Nephron progenitor cell (in vitro differentiated cells): Measurements from ENCODE around the gene PHACTR4.
"Not testable (repeated sequence)": the region's sequence is repeated elsewhere in the genome, so short reads cannot be mapped to it uniquely, and the experiment has no call there.

Experiments
- DNase-seq: peaks from one replicate; pipeline ENCODE4 v3.0.0; 2021
- H3K27ac Mint-ChIP-seq: 2 replicates; pipeline ENCODE4 v1.8.0; 2021; ENCODE audit warnings: mild to moderate bottlenecking, moderate library complexity, mixed read lengths
- H3K27me3 Mint-ChIP-seq: 2 replicates; pipeline ENCODE4 v1.8.0; 2021; ENCODE audit warnings: mild to moderate bottlenecking, low read depth, mixed read lengths; ENCODE audit not compliant: poor library complexity
- H3K36me3 Mint-ChIP-seq: 2 replicates; pipeline ENCODE4 v1.8.0; 2021; ENCODE audit warnings: low read depth, mixed read lengths
- H3K4me1 Mint-ChIP-seq: 2 replicates; pipeline ENCODE4 v1.8.0; 2021; ENCODE audit warnings: mixed read lengths
- H3K4me3 Mint-ChIP-seq: 2 replicates; pipeline ENCODE4 v1.8.0; 2021; ENCODE audit warnings: mild to moderate bottlenecking, moderate library complexity, mixed read lengths
- H3K9me3 Mint-ChIP-seq: 2 replicates; pipeline ENCODE4 v1.8.0; 2021; ENCODE audit warnings: mild to moderate bottlenecking, moderate library complexity, mixed read lengths
- TF ChIP-seq, protein P1 (sequence below): fragments of 200-600 bp; sonication (generic); IDR thresholded peaks from 2 replicates; pipeline ENCODE4 v1.5.0; 2021; ENCODE audit warnings: antibody characterized with exemption

PHACTR4 gene

DNA sequence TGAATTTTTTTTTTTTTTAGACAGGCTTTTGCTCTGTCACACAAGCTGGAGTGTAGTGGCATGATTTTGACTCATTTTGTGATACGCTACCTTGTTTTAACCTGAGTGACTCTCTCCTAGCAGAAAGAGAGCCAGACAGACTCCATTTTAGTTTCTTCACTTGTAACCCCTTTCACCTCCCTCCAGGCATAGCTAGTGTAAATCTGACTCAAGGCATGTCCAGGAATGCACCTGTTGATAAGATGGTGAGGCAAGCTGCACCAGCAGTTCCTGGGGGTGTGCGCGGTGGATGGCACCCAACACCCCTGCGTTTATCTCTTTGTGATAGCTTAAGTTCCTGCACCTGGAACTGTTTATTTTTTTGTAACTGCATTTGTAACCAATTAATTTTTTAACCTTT lies 4.7 kb upstream of the PHACTR4 start:
- Mint-ChIP-seq H3K27ac (no peak overlapping the region), H3K36me3 (no peaks in the 10 kb centered on the region), H3K4me3 (no peak overlapping the region), H3K27me3 (peaks cover 7% of the 10 kb centered on the region), H3K9me3 (no peaks in the 10 kb centered on the region), H3K4me1 (peaks cover 6% of the 10 kb centered on the region)
- TF ChIP-seq, protein P1, sequence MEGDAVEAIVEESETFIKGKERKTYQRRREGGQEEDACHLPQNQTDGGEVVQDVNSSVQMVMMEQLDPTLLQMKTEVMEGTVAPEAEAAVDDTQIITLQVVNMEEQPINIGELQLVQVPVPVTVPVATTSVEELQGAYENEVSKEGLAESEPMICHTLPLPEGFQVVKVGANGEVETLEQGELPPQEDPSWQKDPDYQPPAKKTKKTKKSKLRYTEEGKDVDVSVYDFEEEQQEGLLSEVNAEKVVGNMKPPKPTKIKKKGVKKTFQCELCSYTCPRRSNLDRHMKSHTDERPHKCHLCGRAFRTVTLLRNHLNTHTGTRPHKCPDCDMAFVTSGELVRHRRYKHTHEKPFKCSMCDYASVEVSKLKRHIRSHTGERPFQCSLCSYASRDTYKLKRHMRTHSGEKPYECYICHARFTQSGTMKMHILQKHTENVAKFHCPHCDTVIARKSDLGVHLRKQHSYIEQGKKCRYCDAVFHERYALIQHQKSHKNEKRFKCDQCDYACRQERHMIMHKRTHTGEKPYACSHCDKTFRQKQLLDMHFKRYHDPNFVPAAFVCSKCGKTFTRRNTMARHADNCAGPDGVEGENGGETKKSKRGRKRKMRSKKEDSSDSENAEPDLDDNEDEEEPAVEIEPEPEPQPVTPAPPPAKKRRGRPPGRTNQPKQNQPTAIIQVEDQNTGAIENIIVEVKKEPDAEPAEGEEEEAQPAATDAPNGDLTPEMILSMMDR = no peak
- no peak for DNase-seq

DNA sequence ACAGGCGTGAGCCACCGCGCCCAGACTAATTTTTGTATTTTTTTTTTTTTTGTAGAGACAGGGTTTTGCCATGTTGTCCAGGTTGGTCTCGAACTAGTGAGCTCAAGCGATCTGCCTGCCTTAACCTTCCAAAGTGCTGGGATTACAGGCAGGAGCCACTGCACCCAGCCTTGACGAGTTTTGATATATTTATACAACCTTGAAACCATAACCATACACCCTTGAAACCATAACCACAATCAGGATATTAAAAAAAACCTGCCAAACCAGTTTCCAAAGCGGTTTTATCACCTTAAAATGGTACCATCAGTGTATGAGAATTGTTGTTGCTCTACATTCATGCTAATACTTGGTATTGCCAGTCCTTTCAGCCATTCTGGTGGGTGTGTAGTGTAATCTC lies 3.7 kb upstream of the PHACTR4 start:
- Mint-ChIP-seq H3K27ac (no peak overlapping the region), H3K4me3 (no peak overlapping the region), H3K4me1 (peaks cover 12% of the 10 kb centered on the region), H3K9me3 (no peaks in the 10 kb centered on the region), H3K27me3 (peaks cover 7% of the 10 kb centered on the region), H3K36me3 (no peaks in the 10 kb centered on the region)
- no peak for DNase-seq
- TF ChIP-seq, protein P1 = no peak

DNA sequence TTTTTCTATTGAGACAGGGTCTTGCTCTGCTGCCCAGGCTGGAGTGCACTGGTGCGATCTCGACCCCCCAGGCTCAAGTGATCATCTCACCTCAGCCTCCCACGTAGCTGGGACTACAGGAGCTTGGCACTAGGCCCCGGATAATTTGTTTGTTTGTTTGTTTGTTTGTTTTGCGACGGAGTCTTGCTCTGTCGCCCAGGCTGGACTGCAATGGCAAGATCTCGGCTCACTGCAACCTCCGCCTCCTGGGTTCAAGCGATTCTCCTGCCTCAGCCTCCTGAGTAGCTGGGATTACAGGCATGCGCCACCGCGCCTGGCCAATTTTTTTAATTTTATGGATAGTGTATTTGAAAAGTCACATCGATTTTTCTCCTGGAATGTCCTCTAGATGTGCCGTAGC lies 932 bp upstream of the PHACTR4 start:
- DNase-seq, H3K36me3 Mint-ChIP-seq, H3K27ac Mint-ChIP-seq, H3K9me3 Mint-ChIP-seq, H3K27me3 Mint-ChIP-seq: not testable (repeated sequence)
- H3K4me1 Mint-ChIP-seq = peaks cover 22% of the 10 kb centered on the region
- peak overlapping the region; percentile 96 for H3K4me3 Mint-ChIP-seq

DNA sequence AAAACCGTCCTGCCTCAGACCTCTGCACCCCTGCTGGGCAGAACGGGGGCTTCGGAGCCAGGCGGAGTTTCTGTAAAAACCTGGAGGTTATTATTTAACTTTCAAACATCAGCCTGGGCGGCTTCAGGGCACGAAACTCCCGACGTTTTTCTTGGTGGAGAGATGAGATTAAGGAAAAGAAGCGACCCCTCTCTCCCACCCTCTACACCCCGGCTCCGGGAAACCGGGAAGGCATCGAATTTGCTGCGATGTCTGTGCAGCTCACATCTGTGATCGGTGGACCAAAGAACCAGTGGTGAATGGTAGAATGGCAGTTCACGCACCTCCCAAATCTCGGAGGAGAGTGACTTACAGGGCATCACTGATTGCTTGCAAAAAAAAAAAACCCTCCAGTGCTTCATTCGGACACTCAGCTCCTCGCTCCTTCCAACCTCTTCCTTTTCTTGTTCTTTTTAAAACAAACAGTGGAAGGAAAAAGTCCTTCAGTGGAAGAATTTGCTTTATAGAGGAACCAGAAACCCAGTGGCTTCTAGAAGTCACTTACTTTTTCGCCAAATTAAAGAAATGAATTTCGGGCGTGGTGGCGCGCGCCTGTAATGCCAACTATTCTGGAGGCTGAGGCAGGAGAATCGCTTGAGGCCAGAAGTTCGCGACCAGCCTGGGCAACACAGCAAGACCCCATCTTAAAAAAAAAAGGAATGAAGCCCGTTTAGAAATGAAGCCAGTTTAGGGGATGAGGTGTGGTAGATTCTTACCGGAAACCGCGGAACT lies 884 bp downstream of the PHACTR4 start:
- peak overlapping the region; percentile 96 for H3K4me3 Mint-ChIP-seq
- no peak for DNase-seq

DNA sequence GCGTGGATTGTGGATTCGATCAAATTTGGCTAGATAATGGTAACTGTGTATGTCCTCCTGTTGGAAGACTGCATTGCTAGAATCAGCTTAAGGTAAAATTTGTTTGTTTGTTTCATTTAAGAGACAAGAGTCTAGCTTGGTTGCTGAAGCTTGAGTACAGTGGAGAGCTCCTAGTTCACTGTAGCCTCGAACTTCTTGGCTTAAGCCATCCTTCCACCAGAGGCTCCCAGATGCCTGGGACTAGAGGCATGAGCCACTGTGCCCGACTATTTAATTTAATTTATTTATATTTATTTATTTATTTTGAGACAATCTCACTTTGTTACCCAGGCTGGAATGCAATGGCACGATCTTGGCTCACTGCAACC lies 1.5 kb downstream of the PHACTR4 start:
- H3K4me3 Mint-ChIP-seq = peak overlapping the region; percentile 96
- peaks cover 44% of the 10 kb centered on the region for H3K4me1 Mint-ChIP-seq
- peaks cover 29% of the 10 kb centered on the region for H3K36me3 Mint-ChIP-seq
- peaks cover 2% of the 10 kb centered on the region for H3K9me3 Mint-ChIP-seq
- peak overlapping the region; percentile 78 for H3K27ac Mint-ChIP-seq
- TF ChIP-seq, protein P1 = no peak
- H3K27me3 Mint-ChIP-seq = peaks cover 2% of the 10 kb centered on the region
- no peak for DNase-seq

More for the DNA sequence above, 884 bp downstream of the PHACTR4 start:
- peaks cover 2% of the 10 kb centered on the region for H3K27me3 Mint-ChIP-seq
- TF ChIP-seq, protein P1 = no peak
- peaks cover 24% of the 10 kb centered on the region for H3K36me3 Mint-ChIP-seq
- H3K4me1 Mint-ChIP-seq = peaks cover 38% of the 10 kb centered on the region
- H3K9me3 Mint-ChIP-seq = no peaks in the 10 kb centered on the region
- peak overlapping the region; percentile 97 for H3K27ac Mint-ChIP-seq

DNA sequence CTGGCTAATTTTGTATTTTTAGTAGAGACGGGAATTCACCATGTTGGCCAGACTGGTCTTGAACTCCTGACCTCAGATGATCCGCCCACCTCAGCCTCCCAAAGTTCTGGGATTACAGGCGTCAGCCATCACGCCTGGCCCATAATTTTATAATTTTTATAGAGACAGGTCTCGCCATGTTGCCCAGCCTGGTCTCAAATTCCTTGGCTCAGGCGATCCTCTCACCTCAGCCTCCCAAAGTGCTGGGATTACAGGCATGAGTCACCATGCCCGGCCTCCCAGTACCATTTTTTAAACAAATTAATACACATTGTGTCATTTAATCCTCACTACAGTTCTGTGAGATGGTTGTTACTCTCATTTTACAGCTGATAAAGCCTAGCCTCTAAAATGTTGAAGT lies 3.9 kb downstream of the PHACTR4 start:
- H3K27ac Mint-ChIP-seq, H3K9me3 Mint-ChIP-seq, H3K27me3 Mint-ChIP-seq, H3K4me3 Mint-ChIP-seq, DNase-seq: not testable (repeated sequence)
- Mint-ChIP-seq H3K36me3 (peaks cover 44% of the 10 kb centered on the region), H3K4me1 (peaks cover 48% of the 10 kb centered on the region)

DNA sequence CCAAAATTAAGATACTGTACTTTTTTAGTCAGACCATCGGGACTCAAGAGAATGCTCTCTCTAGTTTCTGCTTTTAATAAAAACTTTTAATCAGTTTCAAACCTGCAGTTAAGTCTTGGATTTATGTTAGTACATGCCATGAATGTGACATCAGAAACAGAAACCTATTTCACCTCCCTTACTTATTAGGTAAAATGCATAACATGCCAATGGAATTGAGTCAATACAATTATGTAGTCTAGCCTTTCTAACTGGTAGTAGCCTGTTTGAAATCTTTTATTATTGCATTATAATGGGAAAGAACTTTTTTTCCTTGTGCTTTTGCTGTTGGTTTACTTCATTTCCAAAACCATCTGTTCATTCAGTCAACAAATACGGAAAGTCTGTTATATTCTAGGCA lies 4.8 kb downstream of the PHACTR4 start:
- H3K4me3 Mint-ChIP-seq = no peak overlapping the region
- H3K9me3 Mint-ChIP-seq = peaks cover 13% of the 10 kb centered on the region
- no peaks in the 10 kb centered on the region for H3K27me3 Mint-ChIP-seq
- TF ChIP-seq, protein P1 = no peak
- peaks cover 52% of the 10 kb centered on the region for H3K36me3 Mint-ChIP-seq
- peaks cover 46% of the 10 kb centered on the region for H3K4me1 Mint-ChIP-seq
- H3K27ac Mint-ChIP-seq = no peak overlapping the region
- no peak for DNase-seq

DNA sequence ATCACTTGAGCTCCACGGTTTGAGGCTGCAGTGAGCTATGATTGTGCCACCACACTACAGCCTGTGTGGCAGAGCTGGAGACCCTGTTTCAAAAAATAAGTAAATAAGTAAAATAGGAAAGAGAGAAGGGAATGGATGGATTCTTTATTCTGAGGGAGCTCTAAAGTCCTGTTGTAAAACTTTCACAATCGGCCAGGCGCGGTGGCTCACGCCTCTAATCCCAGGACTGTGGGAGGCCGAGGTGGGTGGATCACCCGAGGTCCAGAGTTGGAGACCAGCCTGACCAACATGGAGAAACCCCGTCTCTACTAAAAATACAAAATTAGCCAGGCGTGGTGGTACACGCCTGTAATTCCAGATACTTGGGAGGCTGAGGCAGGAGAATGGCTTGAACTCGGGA lies 6.1 kb downstream of the PHACTR4 start:
- not testable (repeated sequence) for DNase-seq, H3K4me3 Mint-ChIP-seq, H3K27me3 Mint-ChIP-seq
- Mint-ChIP-seq H3K36me3 (peaks cover 63% of the 10 kb centered on the region), H3K9me3 (peaks cover 19% of the 10 kb centered on the region), H3K4me1 (peaks cover 42% of the 10 kb centered on the region), H3K27ac (peak overlapping the region; percentile 99)

DNA sequence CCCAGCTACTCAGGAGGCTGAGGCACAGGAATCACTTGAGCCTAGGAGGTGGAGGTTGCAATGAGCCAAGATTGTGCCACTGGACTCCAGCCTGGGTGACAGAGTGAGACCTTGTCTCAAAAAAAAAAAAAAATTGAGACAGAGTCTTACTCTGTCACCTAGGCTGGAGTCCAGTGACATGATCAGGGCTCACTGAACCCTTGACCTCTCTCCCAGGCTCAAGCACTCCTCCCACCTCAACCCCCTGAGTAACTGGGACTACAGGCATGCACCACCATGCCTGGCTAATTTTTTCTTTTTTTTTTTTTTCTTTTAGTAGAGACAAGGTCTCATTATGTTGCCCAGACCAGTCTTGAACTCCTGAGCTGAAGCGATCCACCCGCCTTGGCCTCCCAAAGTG lies 6.7 kb downstream of the PHACTR4 start:
- Mint-ChIP-seq H3K27ac (peak overlapping the region; percentile 99), H3K4me3 (peak overlapping the region; percentile 58), H3K36me3 (peaks cover 69% of the 10 kb centered on the region), H3K4me1 (peaks cover 38% of the 10 kb centered on the region), H3K9me3 (peaks cover 23% of the 10 kb centered on the region)
- not testable (repeated sequence) for DNase-seq, H3K27me3 Mint-ChIP-seq
